ENCODE results near the gene GPR37L1.

GRCh38 chr1:202093858-202094257 lies 28.9 kb upstream of the GPR37L1 start:
- TF ChIP-seq, protein P1, sequence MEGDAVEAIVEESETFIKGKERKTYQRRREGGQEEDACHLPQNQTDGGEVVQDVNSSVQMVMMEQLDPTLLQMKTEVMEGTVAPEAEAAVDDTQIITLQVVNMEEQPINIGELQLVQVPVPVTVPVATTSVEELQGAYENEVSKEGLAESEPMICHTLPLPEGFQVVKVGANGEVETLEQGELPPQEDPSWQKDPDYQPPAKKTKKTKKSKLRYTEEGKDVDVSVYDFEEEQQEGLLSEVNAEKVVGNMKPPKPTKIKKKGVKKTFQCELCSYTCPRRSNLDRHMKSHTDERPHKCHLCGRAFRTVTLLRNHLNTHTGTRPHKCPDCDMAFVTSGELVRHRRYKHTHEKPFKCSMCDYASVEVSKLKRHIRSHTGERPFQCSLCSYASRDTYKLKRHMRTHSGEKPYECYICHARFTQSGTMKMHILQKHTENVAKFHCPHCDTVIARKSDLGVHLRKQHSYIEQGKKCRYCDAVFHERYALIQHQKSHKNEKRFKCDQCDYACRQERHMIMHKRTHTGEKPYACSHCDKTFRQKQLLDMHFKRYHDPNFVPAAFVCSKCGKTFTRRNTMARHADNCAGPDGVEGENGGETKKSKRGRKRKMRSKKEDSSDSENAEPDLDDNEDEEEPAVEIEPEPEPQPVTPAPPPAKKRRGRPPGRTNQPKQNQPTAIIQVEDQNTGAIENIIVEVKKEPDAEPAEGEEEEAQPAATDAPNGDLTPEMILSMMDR (conservative IDR thresholded peaks at IDR 0.05; ENCODE audit: low read depth, low read length): no peak
- TF ChIP-seq POLR2A (IDR thresholded peaks at IDR 0.05; ENCODE audit: low read depth, low read length) (no peak), MXI1 (IDR thresholded peaks at IDR 0.05; ENCODE audit: borderline replicate concordance, low read depth, low read length) (no peak), NFE2L2 (IDR thresholded peaks at IDR 0.05; ENCODE audit: low read depth, low read length) (no peak), RCOR1 (IDR thresholded peaks at IDR 0.05; ENCODE audit: insufficient replicate concordance, low read length) (no peak), RFX5 (IDR thresholded peaks at IDR 0.05; ENCODE audit: low read depth, low read length) (no peak)
- TF ChIP-seq, protein P2, sequence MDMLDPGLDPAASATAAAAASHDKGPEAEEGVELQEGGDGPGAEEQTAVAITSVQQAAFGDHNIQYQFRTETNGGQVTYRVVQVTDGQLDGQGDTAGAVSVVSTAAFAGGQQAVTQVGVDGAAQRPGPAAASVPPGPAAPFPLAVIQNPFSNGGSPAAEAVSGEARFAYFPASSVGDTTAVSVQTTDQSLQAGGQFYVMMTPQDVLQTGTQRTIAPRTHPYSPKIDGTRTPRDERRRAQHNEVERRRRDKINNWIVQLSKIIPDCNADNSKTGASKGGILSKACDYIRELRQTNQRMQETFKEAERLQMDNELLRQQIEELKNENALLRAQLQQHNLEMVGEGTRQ (IDR thresholded peaks at IDR 0.05; ENCODE audit: low read depth, low read length): no peak

All from IMR-90 (cell line).